Measurements from ENCODE around the gene NAV2.

The NAV2 gene

DNA sequence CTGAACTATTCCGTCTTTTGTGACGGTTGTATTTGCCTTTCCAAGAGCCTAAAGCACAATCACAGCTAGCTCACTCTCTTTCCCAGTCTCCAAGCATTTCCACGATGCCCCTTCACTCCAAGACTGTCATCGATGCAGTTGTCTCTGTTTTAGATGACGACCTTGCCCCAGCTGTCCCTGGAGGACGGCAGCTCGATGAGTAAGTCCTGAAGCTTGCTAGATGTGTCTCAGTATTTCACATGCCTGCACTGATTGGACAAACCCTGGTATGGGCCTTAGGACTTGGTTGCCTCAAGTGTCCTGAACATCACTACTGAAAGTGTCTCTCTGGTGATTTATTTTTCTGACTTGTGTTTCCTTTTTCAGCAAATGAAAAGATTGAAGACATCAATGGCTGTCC, 129.9 kb downstream of the NAV2 start:
- no peak for DNase-seq

DNA sequence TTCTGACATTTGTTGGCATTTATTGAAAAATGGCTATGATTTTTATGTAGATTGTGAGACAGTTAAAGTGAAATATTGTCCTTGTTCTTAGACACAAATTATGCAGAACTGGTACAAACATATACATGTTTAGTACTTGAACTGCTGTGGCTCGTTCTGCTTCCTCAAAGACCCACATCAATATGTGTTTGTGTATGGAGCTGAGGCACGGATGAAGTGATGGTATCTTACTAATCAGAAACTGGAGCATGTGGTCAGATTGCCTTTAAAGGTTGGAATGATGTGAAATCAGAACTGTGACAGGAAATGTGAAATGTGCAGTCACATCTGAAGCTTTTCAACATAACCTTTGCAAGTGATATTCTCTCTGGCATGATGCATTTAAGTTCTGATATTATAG, 130.4 kb downstream of the NAV2 start:
- no peak for DNase-seq

DNA sequence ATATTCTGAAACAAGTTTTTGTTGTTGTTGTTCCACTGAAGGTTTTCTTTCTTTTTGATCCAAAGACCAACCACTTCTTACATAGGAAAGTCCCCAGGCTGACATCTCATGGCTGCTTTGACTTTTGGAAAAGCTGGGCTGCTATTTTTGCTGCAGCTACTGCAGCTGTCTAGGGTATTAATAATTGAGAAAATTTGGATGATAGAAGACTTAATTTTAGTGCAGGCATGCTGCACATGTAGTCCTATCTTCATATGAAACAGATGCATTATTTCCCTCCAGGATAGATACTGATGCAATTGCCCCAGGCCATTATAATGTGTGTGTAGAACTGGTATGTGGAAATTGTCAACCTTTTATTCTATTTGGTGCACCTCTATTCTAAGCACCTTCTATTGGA, 131.4 kb downstream of the NAV2 start:
- no peak for DNase-seq

DNA sequence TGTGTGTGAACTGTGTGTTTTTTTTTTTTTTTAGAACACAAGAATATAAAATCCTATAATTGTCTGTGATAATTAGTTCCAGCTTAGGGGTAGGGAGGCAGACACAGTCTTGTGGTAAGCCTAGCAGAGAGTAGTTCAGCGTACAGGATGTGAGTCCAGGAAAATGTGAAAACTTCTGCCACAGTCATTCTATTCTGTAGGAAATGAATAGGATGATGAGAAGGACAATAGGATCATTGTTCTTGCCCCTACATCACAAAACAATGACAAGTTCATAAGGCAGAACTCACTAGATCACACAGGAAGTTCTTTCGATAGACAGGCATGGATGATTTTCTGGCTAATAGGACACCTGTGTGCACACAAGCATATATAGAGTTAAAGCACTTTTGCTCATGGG, 132.2 kb downstream of the NAV2 start:
- no peak for DNase-seq

DNA sequence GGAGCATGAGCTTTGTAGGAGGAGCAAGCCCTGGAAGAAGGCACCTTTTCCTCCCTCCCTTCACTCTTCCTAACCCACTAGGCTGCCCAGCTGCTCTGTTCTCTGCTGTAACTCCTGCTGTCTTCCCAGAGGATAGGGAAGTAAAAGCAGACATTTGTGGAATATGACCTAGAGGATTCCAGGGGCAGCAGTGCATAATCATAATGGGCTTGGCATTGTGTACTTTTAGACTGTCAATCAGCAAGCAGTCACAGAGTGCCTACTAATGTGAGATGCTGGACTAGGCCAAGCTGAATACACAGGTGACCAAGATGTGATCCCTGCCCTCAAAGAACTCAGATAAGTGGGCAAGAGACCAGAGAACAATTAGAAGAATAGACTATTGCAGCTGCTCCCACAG, 133.0 kb downstream of the NAV2 start:
- DNase-seq: no peak

DNA sequence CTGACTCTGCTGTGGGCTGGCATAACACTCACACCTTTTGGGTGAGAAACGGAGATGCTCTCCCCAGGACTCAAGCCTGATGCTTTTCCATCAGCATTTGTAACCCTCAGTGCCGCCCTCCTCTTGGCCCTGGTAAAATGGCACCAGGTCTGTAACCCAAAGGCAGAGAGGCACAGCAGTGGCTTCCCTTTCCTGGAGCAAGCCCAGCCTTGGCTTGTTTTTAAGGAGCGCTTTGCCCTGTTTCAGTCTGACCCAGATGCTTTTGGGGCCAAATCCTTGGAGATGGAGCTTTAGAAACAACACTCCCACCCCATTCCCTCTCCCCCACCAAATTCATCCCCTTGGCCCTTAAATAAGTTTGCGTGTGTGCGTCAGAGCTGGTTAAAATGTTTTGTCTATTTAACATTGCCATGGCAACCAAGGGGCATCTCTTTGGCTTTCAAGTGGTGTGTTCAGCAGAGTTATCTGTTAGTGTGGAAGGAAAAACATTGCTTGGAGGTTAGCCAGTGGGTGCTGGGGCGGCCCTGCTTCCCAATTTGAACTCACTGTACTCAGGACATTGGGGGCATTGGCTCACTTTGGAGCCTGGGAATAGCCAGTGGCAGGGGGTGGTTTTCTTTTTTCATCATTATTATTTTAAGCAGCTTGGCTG, 134.1 kb downstream of the NAV2 start:
- DNase-seq: no peak

DNA sequence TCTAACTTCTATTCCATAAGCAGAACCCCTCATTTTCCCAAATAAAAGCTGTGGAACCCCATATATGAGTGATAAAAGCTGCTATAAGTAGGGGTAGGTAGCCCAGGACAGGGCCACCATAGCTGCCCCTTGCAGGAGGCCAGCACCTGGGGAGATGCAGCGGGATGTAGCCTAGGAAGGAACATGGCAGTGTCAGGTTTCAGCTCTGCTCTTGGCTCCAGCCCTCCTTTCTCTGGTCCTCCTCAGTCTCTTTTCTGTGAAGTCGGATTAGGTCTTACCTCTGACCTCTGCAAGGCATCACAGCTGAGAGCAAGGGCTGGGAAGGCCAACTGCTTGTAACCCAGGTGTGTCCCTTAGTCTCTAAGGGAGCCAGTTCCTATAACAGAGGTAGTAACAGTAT, 135.6 kb downstream of the NAV2 start:
- no peak for DNase-seq

DNA sequence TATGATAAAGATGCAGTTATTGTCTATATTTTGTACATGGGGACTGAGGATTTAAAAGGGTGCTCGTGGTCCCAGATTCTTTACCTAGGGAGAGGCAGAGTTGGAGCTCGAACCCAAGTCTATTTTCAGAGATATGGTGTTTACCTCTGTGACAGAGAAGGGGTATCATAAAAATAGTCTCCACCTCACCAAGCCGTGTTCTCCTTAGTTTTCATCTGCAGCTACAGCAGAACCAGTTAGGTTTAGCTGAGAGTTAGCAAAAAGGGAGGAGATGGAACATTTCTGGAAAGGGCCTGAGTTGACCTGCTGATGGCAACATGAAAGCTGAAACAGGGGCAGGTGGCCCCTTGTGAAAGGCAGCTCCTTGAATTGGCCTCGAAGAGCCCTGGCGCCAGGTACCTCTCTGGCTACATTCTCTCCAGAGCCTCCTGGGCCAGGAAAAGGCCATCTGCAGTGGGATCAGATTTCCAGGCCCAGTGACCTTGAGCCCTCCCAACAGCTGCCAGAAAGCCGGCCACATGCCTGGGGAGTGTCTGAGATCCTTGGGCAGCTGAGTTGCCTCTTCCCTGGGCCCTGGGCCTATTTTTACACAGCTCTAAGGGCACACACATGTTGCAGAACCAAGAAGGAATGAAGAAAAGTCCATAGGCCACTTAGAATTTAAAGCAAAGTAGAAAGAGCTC, 136.6 kb downstream of the NAV2 start:
- DNase-seq: no peak

DNA sequence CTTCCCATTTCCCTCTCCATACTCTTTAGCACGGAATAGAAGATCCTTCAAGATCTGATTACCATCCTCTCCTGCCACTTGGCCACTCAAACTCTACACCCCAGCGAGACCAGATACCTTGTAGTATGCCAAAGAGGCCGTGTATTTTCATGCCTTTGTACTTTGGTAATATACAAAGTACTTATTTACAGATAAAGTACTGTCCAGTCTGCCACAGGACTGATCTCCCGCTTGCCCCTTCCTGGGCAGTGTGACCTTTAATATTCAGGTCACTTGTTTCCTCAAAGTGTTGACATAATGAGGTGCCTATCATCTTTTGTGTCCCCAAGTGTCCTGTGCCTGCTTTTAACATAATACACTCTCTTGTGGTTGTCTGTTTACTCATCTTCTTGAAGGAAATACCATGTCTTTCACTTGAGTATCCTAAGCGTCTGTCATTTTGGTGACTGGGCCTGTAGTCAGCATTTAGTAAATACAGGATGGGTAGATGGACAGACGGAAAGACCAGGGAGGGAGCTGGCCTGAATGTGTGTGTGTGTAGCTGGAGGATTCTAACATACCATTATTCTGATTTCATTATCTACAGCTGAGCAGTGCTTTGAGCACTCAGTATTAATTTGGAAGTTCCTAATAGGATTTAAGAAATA, 137.4 kb downstream of the NAV2 start:
- DNase-seq: no peak

DNA sequence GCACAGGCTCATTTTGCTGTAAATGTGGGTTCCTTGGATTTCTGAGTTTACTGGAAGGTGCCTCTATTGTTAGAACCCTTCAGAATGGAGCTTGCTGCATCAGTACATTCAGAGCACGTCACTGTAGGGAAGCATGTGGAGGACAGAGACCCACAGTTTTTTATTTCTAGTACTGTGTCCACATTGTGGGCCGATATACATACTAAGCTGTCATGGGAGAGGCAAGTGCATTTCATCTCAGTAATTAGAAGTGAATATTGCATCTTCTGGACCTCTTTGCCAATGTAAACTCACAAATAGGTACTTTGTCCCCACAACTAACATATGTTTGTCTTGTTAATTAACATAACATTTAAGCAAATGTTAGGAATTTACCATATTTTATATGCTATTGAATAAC, 139.7 kb downstream of the NAV2 start:
- DNase-seq: no peak

DNA sequence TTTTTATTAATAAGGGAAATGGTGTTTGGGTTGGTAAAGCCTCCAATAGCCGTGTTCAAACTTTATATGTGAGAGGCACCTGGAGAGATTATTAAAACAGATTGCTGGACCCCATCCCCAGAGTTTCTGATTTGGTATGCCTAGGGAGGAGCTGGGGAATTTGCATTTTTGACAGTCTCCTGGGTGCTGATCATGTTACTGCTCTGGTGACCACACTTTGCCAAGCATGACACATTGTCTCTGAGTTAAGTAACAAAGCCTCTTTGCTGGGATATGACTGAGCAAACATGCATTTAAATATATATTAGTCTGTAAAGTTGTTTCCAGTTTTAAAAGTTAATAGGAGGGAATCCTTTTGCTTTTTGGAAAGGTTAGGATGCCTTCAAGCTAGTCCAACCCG, 140.4 kb downstream of the NAV2 start:
- DNase-seq: no peak

DNA sequence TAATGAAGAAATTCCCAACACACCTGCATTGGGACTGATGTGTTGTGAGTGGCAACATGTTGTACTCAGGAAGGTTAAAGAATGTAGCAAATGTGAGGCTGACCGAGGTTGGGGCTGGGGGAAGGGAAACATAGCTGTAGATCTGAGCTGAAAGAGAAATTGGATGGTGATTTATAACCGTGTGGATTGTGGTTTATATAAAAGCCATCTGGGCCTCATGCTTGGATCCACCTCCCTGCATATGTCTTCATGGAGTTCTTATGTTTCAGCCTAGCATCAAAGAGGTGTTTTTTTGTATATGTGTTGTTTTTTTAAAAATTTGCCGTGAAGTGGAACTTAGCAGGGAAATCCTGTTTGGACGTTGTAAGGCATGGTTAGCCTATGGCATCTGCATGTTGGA, 141.3 kb downstream of the NAV2 start:
- no peak for DNase-seq

DNA sequence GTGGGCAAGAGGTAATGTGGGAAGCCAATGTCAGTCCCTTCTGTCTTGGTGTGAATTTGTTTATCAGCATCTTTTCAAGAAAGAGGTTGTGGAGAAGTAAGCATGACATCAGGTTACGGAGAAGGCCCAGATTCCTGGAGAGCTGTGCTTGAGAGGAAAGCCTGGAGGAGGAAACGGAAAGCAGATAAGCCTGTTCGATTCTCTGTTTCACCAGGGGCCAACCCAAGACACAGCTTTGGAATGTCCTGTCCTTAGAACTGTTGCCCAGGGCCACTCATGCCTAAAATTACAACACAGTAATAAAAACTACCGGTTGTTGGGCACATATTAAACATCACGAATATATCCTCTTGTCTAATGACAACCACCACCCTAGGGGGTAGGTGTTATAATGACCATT, 148.5 kb downstream of the NAV2 start:
- no peak for DNase-seq

DNA sequence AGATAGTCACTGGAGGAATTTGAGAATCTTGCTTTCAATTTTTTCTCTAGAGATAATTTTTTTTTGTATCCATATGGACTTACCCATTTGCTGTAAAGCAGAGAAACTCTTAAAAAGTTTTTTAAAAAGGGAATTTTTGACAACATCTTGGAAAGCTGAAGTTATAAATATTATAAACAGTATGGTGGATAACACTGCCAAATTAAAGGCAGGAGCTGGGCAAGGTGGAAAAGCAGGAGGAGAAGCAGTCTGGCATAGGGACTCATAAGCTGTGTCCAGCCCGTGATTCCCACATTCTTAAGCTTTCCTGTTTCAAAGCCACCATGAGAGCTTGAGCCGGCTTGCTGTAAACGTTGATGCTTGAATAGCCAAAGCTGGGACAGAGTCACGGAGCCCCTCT, 149.5 kb downstream of the NAV2 start:
- no peak for DNase-seq

DNA sequence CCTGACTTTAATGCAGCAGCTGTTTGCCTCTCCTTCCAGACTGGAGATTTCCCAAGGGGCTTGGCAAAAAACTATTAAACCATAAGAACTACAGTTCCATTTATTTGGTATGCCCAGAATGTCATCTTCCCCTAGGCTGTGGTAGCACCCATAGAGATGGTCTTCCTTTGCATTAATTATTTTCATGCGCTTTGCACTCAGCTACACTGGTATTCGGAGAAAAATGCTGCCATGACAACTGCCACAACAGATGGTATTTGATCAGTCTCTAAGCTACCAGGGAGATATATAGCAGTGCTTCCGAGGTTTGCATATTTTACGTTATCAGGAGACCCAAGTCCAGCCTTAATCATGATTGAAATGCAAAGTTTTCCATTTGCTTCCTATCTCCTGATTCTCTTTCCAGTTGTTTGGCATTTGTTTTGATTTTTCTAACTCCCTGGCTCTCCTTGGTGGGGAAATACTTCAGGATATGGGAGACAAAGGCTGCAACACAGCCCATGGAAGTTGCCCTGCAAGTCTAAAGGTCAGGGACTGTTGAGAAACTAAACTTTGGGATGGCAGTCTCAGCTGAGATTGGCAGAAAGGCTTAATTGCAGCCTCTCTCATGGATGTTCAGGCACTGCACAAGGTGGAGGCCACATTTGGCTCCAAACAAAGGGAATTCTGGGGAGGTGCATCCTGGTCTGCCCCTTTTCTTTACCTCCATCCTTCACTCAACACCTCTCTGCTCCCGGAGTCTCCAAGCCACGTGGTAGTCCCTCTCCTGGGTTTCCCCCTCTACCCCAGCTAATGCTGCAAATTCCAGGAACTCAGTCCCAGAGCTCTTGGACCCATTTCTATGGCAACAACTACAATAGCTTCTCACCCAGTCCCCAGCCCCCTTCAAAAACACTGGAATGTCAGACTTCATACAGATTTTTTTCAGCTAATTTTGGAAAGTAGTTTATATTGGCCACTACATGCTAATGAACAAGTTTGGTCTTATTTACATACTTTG, 151.8 kb downstream of the NAV2 start:
- no peak for DNase-seq

DNA sequence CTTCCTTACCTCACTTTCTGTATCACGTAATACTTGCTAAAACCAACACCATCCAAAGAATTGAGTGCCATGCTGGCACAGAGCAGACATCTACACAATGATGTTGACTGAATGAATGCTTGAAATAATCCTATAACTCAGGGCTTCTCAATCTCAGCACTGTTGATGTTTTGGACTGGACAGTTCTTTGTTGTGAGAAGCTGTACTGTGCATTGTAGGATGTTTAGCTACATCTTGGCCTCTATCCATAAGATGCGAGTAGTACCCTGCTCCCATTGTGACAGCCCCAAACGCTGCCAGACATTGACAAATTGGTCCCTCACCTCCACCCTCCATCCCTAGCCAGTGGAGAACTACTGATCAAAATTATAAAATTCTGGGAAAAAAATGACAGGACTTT, 153.4 kb downstream of the NAV2 start:
- no peak for DNase-seq

DNA sequence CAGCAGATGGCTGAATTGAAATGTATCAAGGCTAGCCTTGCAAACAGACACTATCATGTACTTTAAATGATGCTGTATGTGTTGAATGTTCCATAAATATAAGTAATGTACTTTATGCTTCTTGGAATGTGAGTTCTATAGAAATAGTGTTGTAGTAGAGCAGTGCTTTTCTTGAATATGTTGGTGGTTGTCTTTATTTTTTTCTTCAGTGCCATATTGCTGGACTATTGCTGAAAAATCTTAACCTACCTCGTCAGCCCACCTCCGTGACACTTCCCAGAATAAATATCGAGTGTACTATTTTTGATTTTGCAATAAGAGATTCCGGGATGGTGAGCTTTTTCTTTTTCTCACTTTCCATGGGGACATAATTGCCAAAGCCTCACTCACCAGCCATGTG, 153.9 kb downstream of the NAV2 start:
- DNase-seq: no peak

DNA sequence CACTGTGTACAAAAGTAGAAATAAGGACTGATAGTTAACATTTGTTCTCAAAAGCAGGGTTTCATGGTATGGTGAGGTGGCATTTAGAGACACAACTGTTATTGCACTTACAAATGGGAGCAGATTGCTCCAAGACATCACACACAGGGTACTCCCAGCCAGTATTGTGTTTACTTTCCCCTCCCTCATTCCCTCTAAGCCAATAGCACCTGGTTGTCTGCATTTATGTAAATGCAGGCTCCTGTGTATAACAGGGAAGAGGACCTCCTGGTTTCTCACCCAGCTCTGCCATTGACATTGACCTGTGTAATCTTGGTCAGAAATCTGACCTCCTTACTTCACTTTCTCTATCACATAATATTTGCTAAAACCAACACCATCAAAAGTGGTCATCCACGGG, 154.4 kb downstream of the NAV2 start:
- no peak for DNase-seq

DNA sequence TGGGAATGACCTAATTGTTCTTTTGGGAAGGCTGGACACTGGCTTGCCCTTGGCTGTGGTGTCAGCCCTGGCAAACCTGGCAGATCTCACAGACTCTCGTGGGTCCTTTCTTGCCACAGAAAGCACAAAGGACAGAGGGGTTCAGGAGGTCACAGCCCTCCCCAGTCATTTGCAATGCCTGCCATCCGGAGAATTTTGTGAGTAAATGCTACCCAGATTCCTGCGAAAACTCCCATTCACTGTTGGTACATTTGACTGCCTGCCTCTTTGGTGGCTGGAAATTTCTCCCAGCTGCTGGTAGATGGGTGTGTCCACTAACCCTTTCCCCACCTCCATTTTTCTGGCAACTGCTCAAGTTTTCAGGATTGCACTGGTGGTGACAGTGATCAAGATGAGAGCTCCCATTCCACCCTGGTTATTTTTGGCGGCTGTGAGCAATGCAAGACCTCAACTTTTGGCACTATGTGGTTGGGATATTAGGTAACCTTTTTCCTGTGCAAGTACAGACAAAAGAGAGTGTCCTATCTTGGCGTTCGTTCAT, 155.7 kb downstream of the NAV2 start:
- DNase-seq: no peak

DNA sequence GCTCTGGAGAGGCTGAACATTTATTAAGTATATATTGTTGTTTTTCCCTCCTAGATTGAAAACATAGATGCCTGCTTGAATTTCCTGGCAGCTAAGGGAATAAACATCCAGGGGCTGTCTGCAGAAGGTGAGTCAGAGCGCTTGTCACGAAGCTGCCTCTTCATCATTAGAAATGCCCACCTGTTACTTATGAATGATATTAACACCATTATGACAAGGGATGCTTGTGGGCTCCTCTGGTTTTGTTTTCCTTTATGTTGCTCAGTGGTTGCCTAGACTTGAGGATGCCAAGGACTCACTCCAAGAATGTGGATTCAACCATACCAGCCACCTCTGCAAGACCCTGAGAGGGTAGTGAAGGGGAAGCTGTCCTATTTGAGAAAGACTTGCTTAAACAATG, 156.2 kb downstream of the NAV2 start:
- no peak for DNase-seq

DNA sequence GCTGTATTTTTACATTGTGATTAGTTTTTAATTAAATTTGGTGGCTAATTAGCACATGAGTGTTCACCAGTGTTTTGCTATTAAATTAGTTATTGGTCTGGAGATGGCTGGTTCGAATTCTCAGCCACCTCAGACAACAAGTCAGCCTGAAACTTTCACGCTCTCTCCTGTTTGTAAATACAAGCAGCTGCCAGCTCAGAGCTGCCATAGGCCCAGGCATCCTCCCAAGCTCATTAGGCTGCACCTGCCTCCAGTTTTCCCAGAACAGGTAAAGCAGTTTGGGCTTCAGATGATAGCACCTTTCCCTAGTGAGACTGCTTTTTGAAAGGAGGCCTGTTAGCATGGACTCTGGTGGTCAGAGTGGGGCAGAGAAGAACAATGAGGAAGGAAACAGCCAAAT, 156.8 kb downstream of the NAV2 start:
- no peak for DNase-seq

DNA sequence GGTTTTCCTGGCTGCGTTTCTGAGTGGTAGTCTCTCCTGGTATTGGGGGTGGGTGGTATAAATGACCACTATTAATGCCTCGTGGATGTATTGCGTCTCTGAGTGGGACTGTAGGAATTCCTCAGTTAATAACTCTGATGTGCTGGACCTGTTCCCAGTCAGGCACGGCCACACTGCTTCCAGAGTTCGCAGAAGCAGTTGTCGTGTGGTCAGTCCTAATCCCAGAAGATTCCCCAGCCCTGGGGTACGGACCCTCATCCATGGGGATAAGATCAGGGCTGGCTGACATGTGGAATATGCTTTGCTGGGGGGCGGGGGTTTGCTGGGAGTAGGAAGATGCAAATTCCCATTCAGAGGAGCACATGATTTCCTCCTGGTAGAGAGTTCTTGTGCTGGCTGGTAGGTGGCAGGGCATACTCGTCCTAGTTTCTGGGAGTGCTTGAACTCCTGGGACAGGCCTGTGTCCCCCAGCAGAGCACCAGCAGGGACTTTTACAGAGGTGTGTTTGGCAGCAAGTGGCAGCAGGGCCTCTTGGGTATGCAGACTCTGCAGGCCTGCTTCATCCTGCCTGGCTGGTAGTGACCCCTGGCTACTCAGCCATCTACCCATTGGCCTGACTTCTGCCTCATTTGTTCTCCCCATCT, 157.4 kb downstream of the NAV2 start:
- DNase-seq: no peak

DNA sequence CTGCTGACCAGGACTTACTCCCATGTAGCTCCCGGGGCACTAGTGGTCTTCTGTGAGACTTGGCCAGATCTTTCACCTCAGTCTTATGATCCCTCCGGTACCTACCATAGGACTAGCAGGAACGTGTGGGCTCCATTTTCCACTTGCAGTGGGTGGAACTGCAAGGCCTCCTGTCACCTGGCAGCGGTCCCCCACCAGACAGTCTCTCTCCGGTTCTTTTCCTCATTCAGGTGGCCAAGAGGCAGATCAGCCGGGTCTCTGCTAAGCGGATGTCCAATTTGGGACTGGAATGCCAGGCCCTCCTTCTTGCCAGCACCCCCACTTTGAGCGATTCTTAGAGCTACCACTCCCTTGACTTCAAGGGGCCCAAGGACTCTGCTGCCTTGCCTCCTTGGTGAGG, 158.9 kb downstream of the NAV2 start:
- no peak for DNase-seq

Data from CD4-positive, alpha-beta T cell treated with Interleukin-12 subunit alpha and Interleukin-12 subunit beta, for 1 hour (primary cell).